ENCODE results near the gene RICTOR. TPM values are rescaled to one million over a fixed set of nuclear protein-coding genes. Genes with fewer than 3 reads are reported as not detected.

The RICTOR gene
- total RNA-seq, 2 experiments from 2014 or later, result 125 TPM

GRCh38 chr5:39022151-39022550 lies 52.0 kb downstream of the RICTOR start:
- Mint-ChIP-seq H3K36me3 (ENCODE audit: low read depth) (peaks cover 74% of the 10 kb centered on the region), H3K27me3 (no peaks in the 10 kb centered on the region), H3K4me1 (ENCODE audit: low read depth) (peaks cover 85% of the 10 kb centered on the region), H3K4me3 (no peak overlapping the region), H3K27ac (no peak overlapping the region), H3K9me3 (no peaks in the 10 kb centered on the region)
- Histone ChIP-seq H3K36me3 (ENCODE audit: insufficient read depth, low read length) (peaks cover 30% of the 10 kb centered on the region), H3K27me3 (ENCODE audit: control insufficient read depth in 1 of 2, insufficient read depth in 2 of 2, low read length in 2 of 2) (no peaks in the 10 kb centered on the region), H3K4me1 (ENCODE audit: insufficient read depth, low read length) (peaks cover 17% of the 10 kb centered on the region), H3K4me3 (ENCODE audit: low read length) (no peak overlapping the region), H3K9me3 (ENCODE audit: control insufficient read depth in 1 of 2, insufficient read depth in 1 of 2, low read length in 2 of 2) (peaks cover 0 to 5% of the 10 kb centered on the region in 2 experiments), H3K27ac (ENCODE audit: low read depth in 1 of 2, low read length in 2 of 2) (no peak overlapping the region)
- no peak for TF ChIP-seq CTCF (IDR thresholded peaks at IDR 0.05)
- CTCF ChIA-PET, result interaction anchor here (1.0 kb wide), 1 partner anchor 195 kb away, joined by 3 read pairs; no protein-coding TSS in a partner anchor
- ATAC-seq (ENCODE audit: poor library complexity), result no peak
- POLR2A ChIA-PET, result no interaction called here
- DNase-seq, result no peak
- intact Hi-C loops (cut with DNase I, micrococcal nuclease), result loop anchor here in 1 of 2 experiments (5.0 kb wide), 1 partner anchor 40 kb away; no protein-coding TSS in a partner anchor

- no peaks in the 10 kb centered on the region for H3K9me3 Mint-ChIP-seq
- intact Hi-C loops (cut with DNase I, micrococcal nuclease), result loop anchor here in 1 of 2 experiments (5.0 kb wide), 1 partner anchor 41 kb away; no protein-coding TSS in a partner anchor
- ChIA-PET POLR2A (no interaction called here), CTCF (interaction anchor here (1.0 kb wide), 1 partner anchor 196 kb away, joined by 3 read pairs; no protein-coding TSS in a partner anchor)
- peaks cover 73% of the 10 kb centered on the region for H3K36me3 Mint-ChIP-seq (ENCODE audit: low read depth)
- H3K27ac Mint-ChIP-seq, result no peak overlapping the region
- Histone ChIP-seq H3K9me3 (ENCODE audit: control insufficient read depth in 1 of 2, insufficient read depth in 1 of 2, low read length in 2 of 2) (peaks cover 0 to 5% of the 10 kb centered on the region in 2 experiments), H3K4me3 (ENCODE audit: low read length) (no peak overlapping the region), H3K27ac (ENCODE audit: low read depth in 1 of 2, low read length in 2 of 2) (no peak overlapping the region), H3K4me1 (ENCODE audit: insufficient read depth, low read length) (peaks cover 17% of the 10 kb centered on the region), H3K27me3 (ENCODE audit: control insufficient read depth in 1 of 2, insufficient read depth in 2 of 2, low read length in 2 of 2) (no peaks in the 10 kb centered on the region), H3K36me3 (ENCODE audit: insufficient read depth, low read length) (peaks cover 34% of the 10 kb centered on the region)
- no peak for TF ChIP-seq CTCF (IDR thresholded peaks at IDR 0.05)
- no peak for DNase-seq
- peaks cover 91% of the 10 kb centered on the region for H3K4me1 Mint-ChIP-seq (ENCODE audit: low read depth)
- H3K4me3 Mint-ChIP-seq, result no peak overlapping the region
- ATAC-seq (ENCODE audit: poor library complexity), result no peak
- no peaks in the 10 kb centered on the region for H3K27me3 Mint-ChIP-seq
Observed at GRCh38 chr5:39021413-39021812, 52.8 kb downstream of the RICTOR start.

- Mint-ChIP-seq H3K36me3 (ENCODE audit: low read depth) (peaks cover 74% of the 10 kb centered on the region), H3K4me3 (no peak overlapping the region), H3K9me3 (no peaks in the 10 kb centered on the region), H3K27ac (no peak overlapping the region), H3K4me1 (ENCODE audit: low read depth) (peaks cover 95% of the 10 kb centered on the region), H3K27me3 (no peaks in the 10 kb centered on the region)
- no peak overlapping the region for H3K4me3 ChIP-seq (ENCODE audit: low read length)
- H3K36me3 ChIP-seq (ENCODE audit: insufficient read depth, low read length), result peaks cover 38% of the 10 kb centered on the region
- ChIA-PET CTCF (no interaction called here), POLR2A (no interaction called here)
- no peaks in the 10 kb centered on the region for H3K9me3 ChIP-seq (ENCODE audit: control insufficient read depth in 1 of 2, insufficient read depth in 1 of 2, low read length in 2 of 2)
- DNase-seq (no peak), ATAC-seq (ENCODE audit: poor library complexity) (no peak)
- intact Hi-C loops (cut with DNase I, micrococcal nuclease), result loop anchor here in 1 of 2 experiments (5.0 kb wide), 1 partner anchor 42 kb away; no protein-coding TSS in a partner anchor
- TF ChIP-seq CTCF (IDR thresholded peaks at IDR 0.05), result no peak
- H3K4me1 ChIP-seq (ENCODE audit: insufficient read depth, low read length), result peaks cover 14% of the 10 kb centered on the region
- no peak overlapping the region for H3K27ac ChIP-seq (ENCODE audit: low read depth in 1 of 2, low read length in 2 of 2)
- no peaks in the 10 kb centered on the region for H3K27me3 ChIP-seq (ENCODE audit: control insufficient read depth in 1 of 2, insufficient read depth in 2 of 2, low read length in 2 of 2)
Observed at GRCh38 chr5:39020458-39020857, 53.7 kb downstream of the RICTOR start.
